ENCODE results near the gene SLC41A2.
"Not testable (repeated sequence)": the region's sequence is repeated elsewhere in the genome, so short reads cannot be mapped to it uniquely, and the experiment has no call there.

Gene SLC41A2

DNA sequence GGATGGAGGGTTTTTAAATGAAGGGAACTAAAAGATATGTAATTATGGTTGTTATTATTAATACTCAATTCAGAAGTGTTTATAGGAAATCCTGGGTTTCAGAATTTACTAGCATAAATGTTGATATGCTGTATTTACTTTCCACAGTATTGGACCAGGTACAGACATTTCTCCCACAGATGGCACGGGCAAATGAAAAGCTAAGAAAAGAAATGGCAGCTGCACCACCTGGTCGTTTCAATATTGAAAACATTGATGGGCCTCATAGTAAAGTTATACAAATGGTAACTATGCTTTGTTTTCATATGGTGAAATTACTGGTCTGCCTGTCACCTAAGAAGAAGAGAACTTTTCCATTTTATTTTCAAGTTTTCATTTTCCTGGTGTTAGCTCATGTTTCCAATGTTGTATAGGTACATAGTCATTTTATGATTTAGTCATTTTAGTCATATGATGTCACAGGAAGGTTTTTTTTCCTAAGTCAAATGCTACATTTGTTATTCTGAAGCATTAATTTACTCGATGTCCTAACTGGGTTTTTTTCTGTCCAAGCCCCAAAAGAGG, 33.6 kb upstream of the SLC41A2 start:
- no peak overlapping the region for H3K9ac ChIP-seq (ENCODE audit: insufficient read length, low read depth)
- no peaks in the 10 kb centered on the region for H3K27me3 ChIP-seq (ENCODE audit: insufficient read depth, insufficient read length)
- H3K4me3 ChIP-seq (ENCODE audit: insufficient read length, low read depth) = no peak overlapping the region
- H3K9me3 ChIP-seq (ENCODE audit: insufficient read depth, low read length) = peaks cover 11% of the 10 kb centered on the region; the same call in 1 of the 2 replicates
- H3K36me3 ChIP-seq (ENCODE audit: insufficient read depth, insufficient read length, low read length) = peaks cover 80% of the 10 kb centered on the region
- no peaks in the 10 kb centered on the region for H3K4me1 ChIP-seq (ENCODE audit: insufficient read depth, insufficient read length)
- DNase-seq (ENCODE audit: low read depth, low spot score) = no peak
- no peak for TF ChIP-seq SUZ12 (IDR thresholded peaks at IDR 0.05; ENCODE audit: extremely low read depth, insufficient read depth, insufficient read length)
- TF ChIP-seq YY1 (IDR thresholded peaks at IDR 0.05; ENCODE audit: insufficient read depth, insufficient read length) = no peak
- no peak for TF ChIP-seq ZNF274 (IDR thresholded peaks at IDR 0.05; ENCODE audit: low read depth, low read length)

- H3K27me3 ChIP-seq (ENCODE audit: insufficient read depth, insufficient read length) = no peaks in the 10 kb centered on the region
- no peak overlapping the region for H3K9ac ChIP-seq (ENCODE audit: insufficient read length, low read depth)
- H3K9me3 ChIP-seq (ENCODE audit: insufficient read depth, low read length) = peaks cover 11% of the 10 kb centered on the region; the same call in 1 of the 2 replicates
- no peak for DNase-seq (ENCODE audit: low read depth, low spot score)
- no peaks in the 10 kb centered on the region for H3K4me1 ChIP-seq (ENCODE audit: insufficient read depth, insufficient read length)
- TF ChIP-seq ZNF274 (IDR thresholded peaks at IDR 0.05; ENCODE audit: low read depth, low read length) (no peak), SUZ12 (IDR thresholded peaks at IDR 0.05; ENCODE audit: extremely low read depth, insufficient read depth, insufficient read length) (no peak), YY1 (IDR thresholded peaks at IDR 0.05; ENCODE audit: insufficient read depth, insufficient read length) (no peak)
- H3K4me3 ChIP-seq (ENCODE audit: insufficient read length, low read depth) = no peak overlapping the region
- H3K36me3 ChIP-seq (ENCODE audit: insufficient read depth, insufficient read length, low read length) = peaks cover 74% of the 10 kb centered on the region
Measured at GRCh38 chr12:104990950-104991349, 32.9 kb upstream of the SLC41A2 start.

GRCh38 chr12:104986022-104986941, 28.2 kb upstream of the SLC41A2 start, which contains the start of gene NOPCHAP1:
Gene NOPCHAP1 (plus strand): TSS chr12:104986316. CDS start chr12:104986353, 37 bp downstream.
- no peaks in the 10 kb centered on the region for H3K4me1 ChIP-seq (ENCODE audit: insufficient read depth, insufficient read length)
- TF ChIP-seq ZNF274 (IDR thresholded peaks at IDR 0.05; ENCODE audit: low read depth, low read length) = no peak
- TF ChIP-seq YY1 (IDR thresholded peaks at IDR 0.05; ENCODE audit: insufficient read depth, insufficient read length) = peak; percentile 23
- H3K4me3 ChIP-seq (ENCODE audit: insufficient read length, low read depth) = peak within 1 kb of the TSS; percentile 90
- peak; percentile 87 for DNase-seq (ENCODE audit: low read depth, low spot score)
- no peaks in the 10 kb centered on the region for H3K27me3 ChIP-seq (ENCODE audit: insufficient read depth, insufficient read length)
- H3K9ac ChIP-seq (ENCODE audit: insufficient read length, low read depth) = peak within 1 kb of the TSS; percentile 99
- H3K9me3 ChIP-seq (ENCODE audit: insufficient read depth, low read length) = peaks cover 11% of the 10 kb centered on the region; the same call in 1 of the 2 replicates
- H3K36me3 ChIP-seq (ENCODE audit: insufficient read depth, insufficient read length, low read length) = peaks cover 33% of the 10 kb centered on the region

- Histone ChIP-seq H3K36me3 (ENCODE audit: insufficient read depth, insufficient read length, low read length) (peaks cover 22% of the 10 kb centered on the region), H3K4me1 (ENCODE audit: insufficient read depth, insufficient read length) (no peaks in the 10 kb centered on the region), H3K27me3 (ENCODE audit: insufficient read depth, insufficient read length) (no peaks in the 10 kb centered on the region), H3K4me3 (ENCODE audit: insufficient read length, low read depth) (no peak overlapping the region), H3K9me3 (ENCODE audit: insufficient read depth, low read length) (peaks cover 11% of the 10 kb centered on the region; the same call in 1 of the 2 replicates), H3K9ac (ENCODE audit: insufficient read length, low read depth) (no peak overlapping the region)
- no peak for DNase-seq (ENCODE audit: low read depth, low spot score)
- TF ChIP-seq YY1 (IDR thresholded peaks at IDR 0.05; ENCODE audit: insufficient read depth, insufficient read length) (no peak), ZNF274 (IDR thresholded peaks at IDR 0.05; ENCODE audit: low read depth, low read length) (no peak), SUZ12 (IDR thresholded peaks at IDR 0.05; ENCODE audit: extremely low read depth, insufficient read depth, insufficient read length) (no peak)
Measured at GRCh38 chr12:104985206-104985605, 27.1 kb upstream of the SLC41A2 start.

DNA sequence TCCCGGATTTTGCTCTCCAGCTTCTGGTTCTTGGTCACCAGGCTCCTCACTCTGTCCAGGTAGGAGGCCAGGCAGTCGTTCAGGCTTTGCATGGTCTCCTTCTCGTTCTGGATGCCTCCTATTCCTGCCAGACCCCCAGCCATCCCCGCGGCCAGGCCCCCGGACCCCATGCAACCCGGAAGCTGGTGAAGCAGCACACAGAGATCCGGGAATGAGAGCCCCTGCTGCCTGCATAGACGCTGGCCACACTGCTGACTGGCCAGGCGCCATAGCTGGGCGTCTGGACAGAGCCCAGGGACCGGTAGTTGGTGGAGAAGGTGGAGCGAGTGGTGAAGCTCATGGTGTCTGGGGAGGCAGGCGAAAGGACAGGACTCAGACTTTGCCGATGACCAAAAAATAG, 19.6 kb upstream of the SLC41A2 start:
- not testable (repeated sequence) for H3K9me3 ChIP-seq (ENCODE audit: insufficient read depth, low read length); H3K36me3 ChIP-seq (ENCODE audit: insufficient read depth, insufficient read length, low read length); DNase-seq (ENCODE audit: low read depth, low spot score); H3K27me3 ChIP-seq (ENCODE audit: insufficient read depth, insufficient read length); H3K9ac ChIP-seq (ENCODE audit: insufficient read length, low read depth); H3K4me1 ChIP-seq (ENCODE audit: insufficient read depth, insufficient read length); H3K4me3 ChIP-seq (ENCODE audit: insufficient read length, low read depth)

- H3K36me3 ChIP-seq (ENCODE audit: insufficient read depth, insufficient read length, low read length) = no peaks in the 10 kb centered on the region
Measured at GRCh38 chr12:104976703-104977102, 18.6 kb upstream of the SLC41A2 start.

DNA sequence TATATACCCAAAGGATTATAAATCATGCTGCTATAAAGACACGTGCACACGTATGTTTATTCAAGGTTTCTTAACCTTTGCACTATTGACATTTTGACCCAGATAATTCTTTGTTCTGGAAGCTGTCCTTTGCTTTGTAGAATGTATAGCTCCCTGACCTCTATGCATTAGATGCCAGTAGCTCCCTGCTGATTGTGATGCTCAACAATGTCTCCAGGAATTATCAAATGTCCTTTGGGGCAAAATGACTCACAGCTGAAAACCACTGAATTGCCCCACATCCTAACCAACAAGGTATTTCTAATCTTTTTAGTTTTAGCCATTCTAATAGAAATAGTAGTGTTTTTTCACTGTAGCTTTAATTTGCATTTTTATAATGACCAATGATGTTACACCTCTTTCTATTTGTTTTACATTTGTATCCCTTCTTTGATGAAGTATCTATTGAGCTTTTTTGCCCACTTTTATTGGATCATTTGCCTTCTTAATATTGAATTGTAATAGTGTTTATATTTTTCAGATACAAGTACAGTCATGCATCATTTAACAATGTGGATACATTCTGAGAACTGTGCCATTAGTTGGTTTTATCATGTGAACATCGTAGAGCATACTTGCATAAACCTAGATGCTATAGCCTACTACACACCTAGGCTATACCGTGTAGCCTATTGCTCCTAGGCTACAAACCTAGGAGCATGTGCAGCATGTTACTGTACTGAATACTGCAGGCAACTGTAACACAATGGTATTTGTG, 17.7 kb upstream of the SLC41A2 start:
- Histone ChIP-seq H3K4me1 (ENCODE audit: insufficient read depth, insufficient read length) (no peaks in the 10 kb centered on the region), H3K4me3 (ENCODE audit: insufficient read length, low read depth) (no peak overlapping the region), H3K9ac (ENCODE audit: insufficient read length, low read depth) (no peak overlapping the region), H3K27me3 (ENCODE audit: insufficient read depth, insufficient read length) (no peaks in the 10 kb centered on the region), H3K36me3 (ENCODE audit: insufficient read depth, insufficient read length, low read length) (no peaks in the 10 kb centered on the region), H3K9me3 (ENCODE audit: insufficient read depth, low read length) (no peaks in the 10 kb centered on the region)
- TF ChIP-seq ZNF274 (IDR thresholded peaks at IDR 0.05; ENCODE audit: low read depth, low read length) (no peak), YY1 (IDR thresholded peaks at IDR 0.05; ENCODE audit: insufficient read depth, insufficient read length) (no peak), SUZ12 (IDR thresholded peaks at IDR 0.05; ENCODE audit: extremely low read depth, insufficient read depth, insufficient read length) (no peak)
- no peak for DNase-seq (ENCODE audit: low read depth, low spot score)

More at GRCh38 chr12:104976703-104977102, 18.6 kb upstream of the SLC41A2 start:
- no peaks in the 10 kb centered on the region for H3K4me1 ChIP-seq (ENCODE audit: insufficient read depth, insufficient read length)
- no peak overlapping the region for H3K9ac ChIP-seq (ENCODE audit: insufficient read length, low read depth)
- H3K27me3 ChIP-seq (ENCODE audit: insufficient read depth, insufficient read length) = no peaks in the 10 kb centered on the region
- no peak for DNase-seq (ENCODE audit: low read depth, low spot score)
- TF ChIP-seq YY1 (IDR thresholded peaks at IDR 0.05; ENCODE audit: insufficient read depth, insufficient read length) (no peak), SUZ12 (IDR thresholded peaks at IDR 0.05; ENCODE audit: extremely low read depth, insufficient read depth, insufficient read length) (no peak), ZNF274 (IDR thresholded peaks at IDR 0.05; ENCODE audit: low read depth, low read length) (no peak)
- no peak overlapping the region for H3K4me3 ChIP-seq (ENCODE audit: insufficient read length, low read depth)
- no peaks in the 10 kb centered on the region for H3K9me3 ChIP-seq (ENCODE audit: insufficient read depth, low read length)

All from NT2/D1 (cell line).